ENCODE results near the gene OTUB2.

DNA sequence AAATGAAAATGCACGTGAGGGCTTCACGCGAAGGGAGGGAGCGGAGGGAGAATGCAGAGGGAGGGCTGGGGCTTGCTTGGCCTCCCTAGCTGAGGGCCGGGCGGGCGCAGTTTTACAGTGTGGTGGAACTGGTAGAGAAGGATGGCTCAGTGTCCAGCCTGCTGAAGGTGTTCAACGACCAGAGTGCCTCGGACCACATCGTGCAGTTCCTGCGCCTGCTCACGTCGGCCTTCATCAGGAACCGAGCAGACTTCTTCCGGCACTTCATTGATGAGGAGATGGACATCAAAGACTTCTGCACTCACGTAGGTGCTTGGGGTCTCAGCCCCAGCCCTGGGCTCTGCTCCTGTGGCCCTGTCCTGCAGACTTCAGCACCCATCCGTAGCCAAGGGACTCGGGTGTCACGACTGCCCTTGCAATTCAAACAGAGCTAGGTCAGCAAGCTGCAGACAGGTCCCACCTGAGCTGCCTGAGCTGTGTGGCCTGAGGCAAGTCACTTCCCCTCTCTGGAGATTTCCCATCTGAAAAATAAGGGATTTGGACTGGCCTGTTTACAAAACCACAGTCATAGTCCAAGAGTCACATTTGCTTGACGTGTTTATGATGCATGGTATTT lies 18.4 kb downstream of the OTUB2 start:
- TF ChIP-seq CTCF (IDR thresholded peaks at IDR 0.05; ENCODE audit: control extremely low read depth in 1 of 3, insufficient read depth in 1 of 3, low read depth in 1 of 3, low read length in 3 of 3) (no peak), ATF3 (IDR thresholded peaks at IDR 0.05; ENCODE audit: insufficient read depth, low read depth, low read length) (no peak), POLR2A (IDR thresholded peaks at IDR 0.05; ENCODE audit: control extremely low read depth in 1 of 2, low read depth in 2 of 2, low read length in 2 of 2) (no peak), EZH2 (IDR thresholded peaks at IDR 0.05; ENCODE audit: low read depth, low read length, severe bottlenecking) (no peak), USF2 (IDR thresholded peaks at IDR 0.05; ENCODE audit: low read length) (no peak), CREB1 (IDR thresholded peaks at IDR 0.05) (no peak), CBX5 (IDR thresholded peaks at IDR 0.05; ENCODE audit: low read depth, low read length) (no peak), TAF1 (IDR thresholded peaks at IDR 0.05; ENCODE audit: low read depth, low read length) (no peak), EP300 (IDR thresholded peaks at IDR 0.05; ENCODE audit: borderline replicate concordance in 1 of 2, low read depth in 2 of 2, low read length in 2 of 2) (no peak), TEAD4 (IDR thresholded peaks at IDR 0.05; ENCODE audit: low read depth, low read length) (no peak), SUZ12 (IDR thresholded peaks at IDR 0.05; ENCODE audit: low read length) (no peak), POLR2AphosphoS5 (IDR thresholded peaks at IDR 0.05; ENCODE audit: low read depth, low read length) (no peak), ASH2L (IDR thresholded peaks at IDR 0.05; ENCODE audit: low read length) (no peak), CHD1 (IDR thresholded peaks at IDR 0.05; ENCODE audit: low read depth, low read length) (no peak)

Data from H1 (cell line).